HG02870 (cell line): ENCODE measurements around the gene OSMR.
"Not testable (repeated sequence)": the region's sequence is repeated elsewhere in the genome, so short reads cannot be mapped to it uniquely, and the experiment has no call there.

Source experiments
- ATAC-seq: cut with Tn5 transposase; IDR thresholded peaks from one replicate; pipeline ENCODE4 v1.9.1; 2021; ENCODE audit warnings: mild to moderate bottlenecking, moderate library complexity; ENCODE audit not compliant: unreplicated experiment

The OSMR gene

DNA sequence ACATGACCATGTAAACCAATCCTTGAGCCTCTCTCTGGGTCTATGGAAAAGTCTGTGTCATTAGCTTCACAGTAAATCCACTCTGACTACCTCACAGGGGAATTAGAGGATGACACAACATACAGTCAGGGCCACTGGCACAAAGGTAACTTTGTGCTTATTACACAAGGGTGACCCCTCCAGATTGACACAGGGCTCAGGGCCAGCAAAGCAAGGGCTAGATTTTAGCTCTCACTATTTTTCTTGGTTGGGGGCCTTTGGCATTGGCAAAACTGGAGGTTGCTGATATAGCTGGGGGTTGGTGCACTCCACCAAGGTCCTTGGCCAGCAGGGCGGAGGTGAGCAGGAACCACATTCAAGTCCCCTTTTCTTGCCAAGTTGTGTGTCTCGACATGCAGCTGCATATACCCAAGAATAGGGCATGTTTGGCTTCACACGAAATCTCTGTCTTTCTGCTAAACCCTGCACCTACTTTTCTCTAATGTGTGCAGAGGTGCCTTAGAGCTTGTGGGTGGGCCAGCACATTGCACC is 15.2 kb upstream of the OSMR start:
- no peak for ATAC-seq

DNA sequence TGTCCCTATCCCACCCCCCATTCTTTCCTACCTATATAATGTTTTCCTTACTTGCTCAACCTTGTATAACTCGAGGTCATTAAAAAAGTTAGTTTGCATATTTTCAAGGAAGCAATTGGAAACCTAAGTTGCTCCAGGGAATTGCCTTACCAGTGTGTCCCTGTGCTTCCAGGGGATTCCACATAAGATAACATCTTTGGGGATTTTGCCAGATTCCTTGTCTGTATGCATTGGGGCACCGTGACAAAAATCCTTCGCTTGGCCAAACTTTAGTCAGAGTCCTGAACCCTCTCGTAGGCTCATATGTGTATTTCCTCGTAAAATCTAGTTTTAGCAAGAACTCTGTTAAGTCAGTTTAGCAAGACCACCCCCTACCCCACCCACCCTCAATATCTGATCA is 14.7 kb upstream of the OSMR start:
- ATAC-seq = no peak

DNA sequence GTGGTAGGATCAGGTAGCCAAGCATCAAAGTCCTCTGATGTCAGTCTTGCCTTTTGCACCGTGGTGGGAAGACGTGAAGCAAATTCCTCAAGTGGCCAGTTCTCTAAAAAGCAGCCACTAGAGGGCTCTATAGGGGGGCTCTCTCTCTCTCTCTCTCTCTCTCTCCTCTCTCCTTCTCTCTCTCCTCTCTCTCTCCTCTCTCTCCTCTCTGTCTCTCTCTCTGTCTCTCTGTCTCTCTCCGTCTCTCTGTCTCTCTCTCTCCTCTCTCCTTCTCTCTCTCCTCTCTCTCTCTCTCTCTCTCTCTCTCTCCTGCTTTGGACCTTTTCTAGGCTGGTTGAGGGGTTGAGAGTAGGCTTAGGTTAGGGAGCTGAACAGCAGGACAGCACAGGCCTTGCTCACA is 13.9 kb upstream of the OSMR start:
- ATAC-seq = no peak

DNA sequence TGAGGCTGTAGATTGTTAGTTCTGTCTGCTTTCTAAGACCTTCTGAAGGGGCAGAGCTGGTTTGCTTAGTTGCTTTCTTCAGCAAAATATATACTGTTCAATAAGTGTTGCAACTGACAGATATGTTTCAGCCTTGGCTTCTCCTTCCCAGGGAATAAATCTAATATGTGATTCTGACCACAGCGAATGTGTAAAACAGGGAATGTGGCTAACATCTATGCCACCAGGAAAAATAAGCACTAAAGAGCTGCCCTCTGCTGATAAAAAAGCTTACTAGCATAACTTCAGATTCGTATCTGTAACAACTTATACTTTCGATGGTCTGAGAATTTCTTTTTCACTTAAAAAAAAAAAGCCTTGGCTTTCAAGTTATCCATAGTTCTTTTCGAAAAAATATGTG is 13.0 kb upstream of the OSMR start:
- no peak for ATAC-seq

DNA sequence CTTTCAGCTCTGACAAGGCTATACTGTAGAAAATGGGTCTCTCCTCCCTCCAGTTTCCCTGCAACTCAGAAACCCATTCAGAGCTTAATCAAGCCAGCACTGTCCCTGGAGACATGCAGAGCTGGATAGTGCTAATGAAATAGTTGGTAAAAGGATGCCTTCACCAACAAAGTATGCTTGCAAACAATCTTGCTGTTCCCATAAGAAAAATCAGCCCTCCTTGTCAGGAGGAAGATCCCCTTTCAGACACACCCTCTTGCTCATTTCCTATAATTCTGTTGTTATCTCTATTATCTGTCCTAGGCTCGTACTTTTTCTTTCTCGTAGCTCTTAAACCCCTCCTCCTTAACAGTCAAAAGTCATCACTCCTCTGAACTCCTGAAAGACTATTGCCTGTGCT is 9.9 kb upstream of the OSMR start:
- no peak for ATAC-seq

DNA sequence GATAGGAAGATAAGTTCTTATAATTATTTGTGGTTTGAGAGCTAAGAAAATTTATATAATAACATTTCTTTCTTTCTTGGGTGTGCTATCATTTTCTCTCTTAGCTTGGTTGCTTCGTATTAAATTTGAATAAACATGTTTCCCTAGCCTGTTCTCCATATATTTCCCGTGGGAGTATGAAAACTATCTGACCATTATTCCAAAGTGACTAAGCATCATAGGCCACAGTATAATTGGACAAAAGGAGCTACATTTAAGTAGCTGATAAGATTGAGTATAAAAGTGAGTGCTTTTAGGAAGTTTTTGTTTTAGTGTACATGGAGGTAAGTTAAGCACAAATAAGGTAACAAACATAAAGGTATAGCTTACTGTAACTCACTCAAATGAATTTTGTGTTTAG is 8.4 kb upstream of the OSMR start:
- no peak for ATAC-seq

DNA sequence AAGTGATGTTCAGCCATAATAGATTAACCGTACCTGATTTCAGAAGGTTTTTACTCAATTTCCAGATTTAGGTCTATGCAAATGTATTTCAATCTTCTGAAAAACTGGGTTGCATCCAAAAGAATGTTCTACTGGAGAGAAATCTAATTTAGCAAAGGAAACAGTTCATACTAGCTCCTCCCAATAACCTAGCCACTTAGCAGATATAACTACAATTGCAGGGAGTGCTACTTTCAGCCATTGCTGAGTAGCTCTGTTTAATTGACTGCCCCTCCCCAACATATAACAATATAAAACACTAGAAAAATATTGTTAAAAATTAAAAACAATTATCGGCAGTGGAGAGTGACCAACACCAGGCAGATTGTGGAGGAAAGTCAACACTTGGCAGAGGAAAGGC is 7.9 kb upstream of the OSMR start:
- ATAC-seq = no peak

DNA sequence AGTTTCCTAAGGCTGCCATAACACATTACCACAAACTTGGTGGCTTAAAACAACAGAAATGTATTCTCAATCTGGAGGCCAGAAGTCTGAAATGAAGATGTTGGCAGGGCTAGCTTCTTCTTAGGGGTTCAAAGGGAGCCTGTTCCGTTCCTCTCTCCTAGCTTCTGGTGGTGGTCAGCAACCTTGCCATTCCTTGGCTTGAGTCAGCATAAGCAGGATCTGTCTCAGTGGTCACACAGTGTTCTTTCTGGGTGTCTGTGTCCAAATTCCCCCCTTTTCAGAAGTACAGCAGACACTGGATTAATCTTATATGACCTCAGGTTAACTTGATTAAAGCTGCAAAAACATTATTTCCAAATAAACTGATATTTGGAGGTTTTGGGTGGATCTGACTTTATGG is 2.1 kb upstream of the OSMR start:
- no peak for ATAC-seq

DNA sequence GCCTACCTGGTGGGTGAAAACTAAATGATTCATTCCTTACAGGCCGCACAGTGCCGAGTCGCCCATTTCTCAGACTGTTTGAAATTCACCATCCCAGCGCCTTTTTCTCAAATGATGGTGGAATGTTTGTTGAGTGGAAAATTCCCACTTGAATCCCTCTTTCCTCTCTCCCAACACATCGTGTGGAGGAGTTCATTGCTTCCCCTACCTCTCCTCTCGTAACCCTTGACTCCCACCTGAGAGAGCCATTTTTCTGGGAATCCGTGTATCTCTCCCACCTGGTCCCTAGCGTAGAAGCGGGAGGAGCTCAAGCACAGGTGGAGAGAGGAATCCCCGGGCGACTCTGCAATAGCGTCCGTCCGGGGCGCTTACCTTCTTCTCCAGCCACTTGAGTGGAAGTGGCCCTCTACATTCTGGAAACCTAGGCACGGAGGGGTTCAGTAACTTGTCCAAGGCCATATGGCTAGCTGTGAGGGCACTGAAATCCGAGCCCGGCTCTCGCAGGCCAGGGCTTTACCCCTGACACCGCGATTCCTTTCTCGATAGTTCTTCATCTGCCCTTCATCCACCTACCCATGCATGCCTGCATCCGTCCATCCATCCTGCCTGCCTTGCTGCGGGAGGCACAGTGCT is 683 bp downstream of the OSMR start:
- no peak for ATAC-seq

DNA sequence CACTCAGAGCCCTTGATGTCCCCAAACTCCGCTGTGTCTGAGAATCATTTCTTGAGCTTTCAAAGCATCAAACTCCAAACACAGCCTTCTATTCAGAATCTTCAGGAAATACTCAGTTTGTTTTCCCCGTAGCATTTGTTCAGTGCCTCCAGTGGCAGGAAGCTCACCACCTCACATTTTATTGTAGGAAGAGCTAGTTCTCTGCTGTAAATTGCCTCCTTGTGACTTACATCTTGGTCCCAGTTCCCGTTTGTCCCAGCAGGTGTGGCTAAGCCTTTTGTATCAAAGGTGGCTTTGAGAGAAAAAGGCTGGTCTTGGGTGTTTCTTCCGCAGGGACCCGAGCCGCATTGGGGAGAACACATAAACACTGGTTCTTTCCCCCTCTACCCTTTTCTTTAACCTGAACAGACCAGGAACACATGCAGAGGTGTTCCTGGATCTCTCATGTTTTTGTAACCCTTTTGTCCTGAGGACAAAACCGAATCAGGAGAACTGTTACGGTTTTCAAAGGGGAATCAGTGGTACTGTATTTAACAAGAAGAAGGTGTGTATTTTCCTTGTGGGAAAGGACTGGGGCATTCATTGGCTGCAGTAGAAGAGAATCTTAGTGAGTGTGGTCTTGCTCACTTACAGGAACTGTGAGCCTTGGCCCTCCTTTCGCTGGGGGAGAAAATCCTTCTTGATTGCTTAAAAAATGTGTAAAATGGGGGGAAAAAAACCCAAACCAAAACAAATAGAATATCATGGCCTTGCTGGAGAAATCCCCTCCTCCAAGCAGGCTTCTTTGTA is 1.9 kb downstream of the OSMR start:
- ATAC-seq = no peak

DNA sequence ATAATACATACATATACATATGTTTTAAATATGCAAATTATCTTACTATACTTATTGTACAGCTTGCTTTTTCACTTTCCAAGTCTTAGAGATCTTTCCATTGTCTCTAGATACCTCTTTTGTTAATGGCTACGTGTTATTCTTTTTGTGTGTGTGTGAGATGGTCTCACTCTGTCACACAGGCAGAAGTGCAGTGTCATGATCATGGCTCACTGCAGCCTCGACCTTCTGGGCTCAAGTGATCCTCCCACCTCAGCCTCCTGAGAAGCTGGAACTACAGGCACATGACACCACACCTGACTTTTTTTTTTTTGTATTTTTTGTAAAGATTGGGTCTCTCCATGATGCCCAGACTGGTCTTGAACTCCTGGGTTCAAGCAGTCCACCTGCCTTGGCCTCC is 2.8 kb downstream of the OSMR start:
- no peak for ATAC-seq

DNA sequence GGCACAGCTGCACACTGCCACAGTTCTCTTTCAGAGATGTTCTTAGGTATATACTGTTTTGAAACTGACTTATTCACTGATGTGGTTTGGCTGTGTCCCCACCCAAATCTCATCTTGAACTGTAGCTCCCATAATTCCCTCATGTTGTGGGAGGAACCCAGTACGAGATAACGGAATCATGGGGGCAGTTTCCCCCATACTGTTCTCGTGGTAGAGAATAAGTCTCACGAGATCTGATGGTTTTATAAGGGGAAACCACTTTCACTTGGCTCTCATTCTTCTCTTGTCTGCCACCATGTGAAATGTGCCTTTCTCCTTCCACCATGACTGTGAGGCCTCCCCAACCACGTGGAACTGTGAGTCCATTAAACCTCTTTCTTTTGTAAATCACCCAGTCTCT is 5.8 kb downstream of the OSMR start:
- not testable (repeated sequence) for ATAC-seq

DNA sequence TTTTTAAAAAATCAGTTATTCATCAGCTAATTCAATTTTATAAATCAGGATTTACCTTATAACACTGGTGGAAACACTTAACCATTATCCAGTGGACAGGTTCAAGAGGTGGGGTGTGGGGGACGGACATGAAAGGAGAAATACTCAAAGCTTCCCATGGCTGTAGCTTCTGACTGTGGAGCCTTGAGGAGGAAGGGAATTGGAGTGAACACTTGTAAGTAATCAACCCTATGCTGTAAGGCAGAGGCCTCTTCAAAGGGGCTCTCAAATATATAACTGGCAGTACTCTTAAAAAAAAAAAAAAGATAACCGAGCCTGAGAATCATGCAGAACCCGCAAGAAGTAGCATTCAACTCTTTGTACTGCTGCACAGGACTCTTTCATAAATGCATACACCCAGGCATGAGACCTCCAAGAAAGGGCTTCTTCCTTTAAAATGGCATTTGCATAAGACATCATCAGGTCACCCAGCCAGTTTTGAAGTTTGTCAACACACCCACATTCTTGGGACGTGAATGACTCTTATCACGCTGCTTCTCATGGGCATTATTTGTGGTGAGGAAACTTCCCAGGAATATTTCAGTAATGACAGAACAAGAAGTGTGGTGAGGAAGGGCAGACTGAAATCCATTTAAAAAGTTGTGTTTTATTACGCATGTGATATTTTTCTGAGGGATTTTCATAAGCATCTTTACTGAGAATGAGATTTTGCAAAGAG is 8.1 kb downstream of the OSMR start:
- ATAC-seq = no peak

DNA sequence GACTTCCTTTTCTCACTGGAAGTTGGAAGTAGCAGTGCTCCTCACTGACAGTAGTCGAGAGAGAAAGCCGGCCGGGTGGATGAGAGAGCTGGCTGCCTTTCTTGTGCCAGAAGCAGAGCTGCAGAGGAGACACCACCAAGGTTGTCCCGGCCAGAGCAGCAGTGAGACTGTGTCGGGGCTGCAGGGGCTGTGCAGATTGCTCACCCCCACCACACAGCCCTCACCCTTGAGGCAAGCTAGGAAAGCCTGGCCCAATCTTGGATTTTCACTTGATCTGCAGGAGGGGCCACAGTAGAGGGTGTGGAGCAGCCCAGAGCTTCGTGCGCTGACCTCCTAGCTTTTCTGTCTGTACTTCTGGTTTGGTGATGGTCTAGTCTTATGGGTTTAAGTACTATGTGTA is 9.1 kb downstream of the OSMR start:
- ATAC-seq = no peak

DNA sequence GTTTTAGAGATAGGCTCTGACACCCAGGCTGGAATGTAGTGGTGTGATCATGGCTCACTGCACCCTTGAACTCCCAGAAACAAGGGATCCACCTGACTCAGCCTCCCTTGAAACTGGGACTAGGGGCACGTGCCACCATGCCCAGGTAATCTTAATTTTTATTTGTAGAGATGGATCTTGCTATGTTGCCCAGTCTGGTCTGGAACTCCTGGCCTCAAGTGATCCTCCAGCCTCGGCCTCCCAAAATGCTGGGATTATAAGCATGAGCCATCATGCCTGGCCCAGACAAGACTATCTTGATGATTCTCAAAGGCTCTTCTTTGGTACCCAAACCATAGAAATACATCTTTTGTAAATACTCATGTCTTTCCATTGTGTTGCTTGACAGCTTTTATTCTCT is 10.8 kb downstream of the OSMR start:
- no peak for ATAC-seq

DNA sequence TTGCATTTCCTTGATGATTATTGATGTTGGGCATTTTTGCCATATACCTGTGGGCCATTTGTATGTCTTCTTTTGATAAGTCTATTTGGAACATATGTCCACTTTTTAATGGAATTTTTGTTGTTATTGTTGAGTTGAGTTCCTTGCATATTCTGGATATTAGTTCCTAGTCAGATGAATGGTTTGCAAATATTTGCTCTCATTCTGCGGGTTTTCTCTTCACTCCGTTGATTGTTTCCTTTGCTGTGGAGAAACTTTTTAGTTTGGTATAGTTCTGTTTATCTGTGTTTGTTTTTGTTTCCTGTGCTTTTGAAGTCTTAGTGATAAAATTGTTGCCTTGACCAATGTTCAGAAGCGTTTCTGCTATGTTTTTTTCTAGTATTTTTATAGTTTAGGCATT is 13.0 kb downstream of the OSMR start:
- no peak for ATAC-seq

DNA sequence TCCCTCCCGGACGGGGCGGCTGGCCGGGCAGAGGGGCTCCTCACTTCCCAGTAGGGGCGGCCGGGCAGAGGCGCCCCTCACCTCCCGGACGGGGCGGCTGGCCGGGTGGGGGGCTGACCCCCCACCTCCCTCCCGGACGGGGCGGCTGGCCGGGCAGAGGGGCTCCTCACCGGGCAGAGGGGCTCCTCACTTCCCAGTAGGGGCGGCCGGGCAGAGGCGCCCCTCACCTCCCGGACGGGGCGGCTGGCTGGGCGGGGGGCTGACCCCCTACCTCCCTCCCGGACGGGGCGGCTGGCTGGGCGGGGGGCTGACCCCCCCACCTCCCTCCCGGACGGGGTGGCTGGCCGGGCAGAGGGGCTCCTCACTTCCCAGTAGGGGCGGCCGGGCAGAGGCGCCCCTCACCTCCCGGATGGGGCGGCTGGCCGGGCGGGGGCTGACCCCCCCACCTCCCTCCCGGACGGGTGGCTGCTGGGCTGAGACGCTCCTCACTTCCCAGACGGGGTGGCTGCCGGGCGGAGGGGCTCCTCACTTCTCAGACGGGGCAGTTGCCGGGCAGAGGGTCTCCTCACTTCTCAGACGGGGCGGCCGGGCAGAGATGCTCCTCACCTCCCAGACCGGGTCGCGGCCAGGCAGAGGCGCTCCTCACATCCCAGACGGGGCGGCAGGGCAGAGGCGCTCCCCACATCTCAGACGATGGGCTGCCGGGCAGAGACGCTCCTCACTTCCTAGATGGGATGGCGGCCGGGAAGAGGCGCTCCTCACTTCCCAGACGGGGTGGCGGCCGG is 16.4 kb downstream of the OSMR start:
- ATAC-seq = not testable (repeated sequence)

DNA sequence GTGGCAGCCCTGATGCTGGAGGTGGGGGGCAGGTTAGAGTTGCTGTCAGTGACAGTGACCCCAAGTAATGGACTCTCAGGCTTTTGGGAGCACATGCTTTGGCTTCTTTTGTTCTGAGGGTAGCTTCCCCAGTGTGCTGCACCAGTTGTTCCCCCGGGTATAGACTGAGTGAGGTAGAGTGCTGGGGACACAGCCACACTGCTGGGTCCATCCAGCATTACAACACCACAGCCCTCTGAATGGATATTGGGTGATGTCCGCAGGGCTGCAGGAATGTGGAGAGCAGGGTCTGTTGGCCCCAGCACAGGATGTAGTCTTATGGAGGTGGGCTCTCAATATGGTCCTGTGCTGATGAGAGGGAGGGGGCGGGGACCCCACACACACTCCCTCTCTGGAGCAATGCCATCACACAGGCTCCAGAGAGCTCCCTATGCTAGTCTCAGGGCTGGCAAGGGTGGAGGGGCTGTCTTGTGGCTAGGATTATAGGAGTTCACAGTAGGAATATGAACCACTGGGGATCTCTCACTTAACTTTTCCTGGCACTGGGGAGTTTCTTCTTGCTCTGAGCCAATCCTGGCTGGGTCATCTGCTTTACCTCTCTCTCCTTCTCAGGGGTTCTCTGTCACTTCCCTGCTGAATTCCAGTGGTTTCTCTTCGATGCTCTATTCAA is 20.7 kb downstream of the OSMR start:
- no peak for ATAC-seq

DNA sequence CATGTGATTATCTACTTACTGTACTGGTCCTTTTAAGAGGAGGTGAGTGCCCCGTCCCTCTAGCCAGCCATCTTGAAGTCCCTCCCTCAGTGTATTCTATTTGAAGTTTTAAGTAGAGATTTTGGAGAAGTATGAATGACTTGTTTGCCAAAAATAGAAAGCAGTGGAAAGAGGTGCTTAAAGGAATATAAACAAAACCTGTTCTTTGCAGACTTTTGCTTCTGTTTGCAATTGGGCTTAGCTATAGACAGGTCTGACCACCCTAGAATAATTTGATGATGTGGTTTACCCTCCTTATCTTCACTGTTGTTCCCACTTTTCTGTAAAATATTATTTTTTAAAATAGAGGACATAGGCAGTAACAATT is 21.2 kb downstream of the OSMR start:
- ATAC-seq = no peak

DNA sequence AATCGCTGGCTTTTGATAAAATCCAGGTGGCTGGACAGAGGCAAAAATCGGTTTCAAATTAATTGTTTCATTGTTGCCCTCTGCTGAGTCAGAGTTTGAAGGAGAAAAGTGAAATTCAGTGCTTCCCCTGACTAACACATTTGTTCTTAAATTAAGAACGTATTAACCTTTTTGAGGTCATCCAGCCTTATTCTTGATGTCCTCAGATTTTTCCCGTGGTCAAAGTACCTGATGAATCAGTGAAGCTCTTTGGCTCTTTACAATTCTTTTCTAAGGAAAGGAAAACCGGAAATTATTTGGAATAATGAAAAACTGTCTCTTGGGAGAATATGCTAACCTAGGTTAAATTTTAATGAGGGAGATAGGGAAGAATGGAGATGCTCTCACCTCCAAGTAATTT is 21.6 kb downstream of the OSMR start:
- no peak for ATAC-seq

DNA sequence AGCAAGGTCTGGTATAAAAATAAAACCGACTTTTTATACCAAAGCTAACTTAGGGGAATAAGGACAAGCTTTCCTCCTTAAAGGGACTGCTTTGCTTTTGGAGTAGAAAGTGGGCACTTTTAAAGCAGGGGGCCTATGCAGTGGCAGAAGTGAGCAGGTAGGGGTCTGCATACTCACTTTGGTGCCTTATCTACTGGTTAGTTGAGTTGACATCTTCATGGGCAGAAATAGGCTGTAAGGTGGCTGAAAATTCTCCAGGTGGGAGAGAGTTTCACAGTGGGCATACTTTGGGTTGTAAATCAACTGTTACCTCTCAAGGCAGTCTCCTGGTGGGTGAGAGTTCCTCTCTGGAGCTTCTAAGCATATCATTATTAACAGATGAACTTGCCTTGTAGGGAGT is 24.8 kb downstream of the OSMR start:
- no peak for ATAC-seq
